CD4-positive, alpha-beta T cell (primary cell): ENCODE results near the gene PTPRD. TPM values are rescaled to one million over a fixed set of nuclear protein-coding genes. Genes with fewer than 3 reads are reported as not detected.

ENCODE experiments used
- ATAC-seq: fragments of 200-7000 bp; cut with Tn5 transposase; one replicate; pipeline ENCODE4 v1.10.0; 2022; ENCODE audit warnings: mild to moderate bottlenecking; ENCODE audit not compliant: poor library complexity
- CTCF ChIA-PET: fragments of 350-600 bp; sonication (Branson Sonifier 250); formaldehyde crosslinking; loops from one replicate; lab custom pipeline; 2021; ENCODE audit warnings: antibody characterized with exemption, inconsistent platforms; lab: Charles Lee
- POLR2A ChIA-PET: fragments of 350-600 bp; sonication (Branson Sonifier 250); formaldehyde crosslinking; loops from one replicate; lab custom pipeline; 2021; ENCODE audit warnings: antibody characterized with exemption, inconsistent platforms; lab: Charles Lee
- DNase-seq, 14 experiments: peaks; one replicate each; pipeline ENCODE4 v3.0.0-alpha.2; 2013 to 2020; ENCODE audit warnings: mixed read lengths in 2 of 14
- H3K27ac ChIP-seq, 2 donors: one replicate each; pipeline versions ENCODE4 v1.5.1 to v1.7.0; 2013; ENCODE audit warnings: low read length in 2 of 2, low read depth in 1 of 2, mild to moderate bottlenecking in 1 of 2
- H3K27me3 ChIP-seq, 2 experiments: 1 replicate in 1 of 2; 2 replicates in 1 of 2; pipeline versions ENCODE4 v1.6.1 to v1.7.0; 2013; ENCODE audit warnings: low read length in 2 of 2, control low read depth in 1 of 2, mild to moderate bottlenecking in 1 of 2, moderate library complexity in 1 of 2; ENCODE audit not compliant: insufficient read depth in 2 of 2, control insufficient read depth in 1 of 2
- H3K36me3 ChIP-seq: one replicate; pipeline ENCODE4 v1.6.1; 2013; ENCODE audit warnings: low read length, control low read depth; ENCODE audit not compliant: insufficient read depth
- H3K4me1 ChIP-seq: one replicate; pipeline ENCODE4 v1.6.1; 2013; ENCODE audit warnings: low read length, control low read depth; ENCODE audit not compliant: insufficient read depth
- H3K4me3 ChIP-seq: one replicate; pipeline ENCODE4 v1.5.1; 2013; ENCODE audit warnings: mild to moderate bottlenecking, low read length, moderate library complexity
- H3K9me3 ChIP-seq, 2 experiments: 1 replicate in 1 of 2; 2 replicates in 1 of 2; pipeline versions ENCODE4 v1.6.1 to v1.7.0; 2013; ENCODE audit warnings: low read length in 2 of 2, mild to moderate bottlenecking in 2 of 2, control low read depth in 1 of 2, moderate library complexity in 1 of 2; ENCODE audit not compliant: control insufficient read depth in 1 of 2, insufficient read depth in 1 of 2
- H3K27ac Mint-ChIP-seq: one replicate; pipeline ENCODE4 v1.8.0; 2020; ENCODE audit warnings: mixed read lengths
- H3K27me3 Mint-ChIP-seq: one replicate; pipeline ENCODE4 v1.8.0; 2021; ENCODE audit warnings: mixed read lengths
- H3K36me3 Mint-ChIP-seq: one replicate; pipeline ENCODE4 v1.8.0; 2021; ENCODE audit warnings: low read depth, mixed read lengths
- H3K4me1 Mint-ChIP-seq: one replicate; pipeline ENCODE4 v1.8.0; 2021; ENCODE audit warnings: low read depth, mixed read lengths
- H3K4me3 Mint-ChIP-seq: one replicate; pipeline ENCODE4 v1.8.0; 2020; ENCODE audit warnings: mild to moderate bottlenecking, mixed read lengths
- H3K9me3 Mint-ChIP-seq: one replicate; pipeline ENCODE4 v1.8.0; 2020; ENCODE audit warnings: mixed read lengths
- CTCF ChIP-seq: fragments of 200-600 bp; IDR thresholded peaks from one replicate; pipeline ENCODE4 v1.8.0; 2022; ENCODE audit warnings: antibody characterized with exemption, mild to moderate bottlenecking
- intact Hi-C, 2 experiments: fragments of 100-400 bp; cut with DNase I in 1 of 2; cut with micrococcal nuclease in 1 of 2; formaldehyde crosslinking; loops; one replicate each; pipeline versions ENCODE4 v1.15.1 to v1.9.0; 2023 to 2025; cut with DNase I, micrococcal nuclease
- total RNA-seq, 174 experiments: library from RNA in 2 of 174; stranded (reverse) in 2 of 174; gene quantifications; one replicate each; pipeline ENCODE4 v1.2.3 and lab custom pipeline; 2021 to 2026

Gene PTPRD
- total RNA-seq, 2 experiments from 2014 or later, result not detected

- ATAC-seq, result no peak
- peaks cover 12 to 42% of the 10 kb centered on the region in 2 experiments for H3K27me3 ChIP-seq
- no peak overlapping the region for H3K27ac Mint-ChIP-seq
- peaks cover 16% of the 10 kb centered on the region for H3K4me1 Mint-ChIP-seq
- H3K36me3 ChIP-seq, result no peaks in the 10 kb centered on the region
- H3K27me3 Mint-ChIP-seq, result peaks cover 65% of the 10 kb centered on the region
- no peak overlapping the region for H3K4me3 Mint-ChIP-seq
- H3K27ac ChIP-seq, result no peak overlapping the region
- intact Hi-C loops, result no loop called here
- DNase-seq, result no peak
- H3K4me3 ChIP-seq, result no peak overlapping the region
- no peak for TF ChIP-seq CTCF
- ChIA-PET POLR2A (no interaction called here), CTCF (no interaction called here)
- H3K4me1 ChIP-seq, result peaks cover 10% of the 10 kb centered on the region
- H3K9me3 ChIP-seq, result peaks cover 0 to 12% of the 10 kb centered on the region in 2 experiments
- no peaks in the 10 kb centered on the region for H3K36me3 Mint-ChIP-seq
- no peaks in the 10 kb centered on the region for H3K9me3 Mint-ChIP-seq
These were observed 1757.8 kb downstream of the PTPRD start for GRCh38 chr9:8855046-8855445.

DNA sequence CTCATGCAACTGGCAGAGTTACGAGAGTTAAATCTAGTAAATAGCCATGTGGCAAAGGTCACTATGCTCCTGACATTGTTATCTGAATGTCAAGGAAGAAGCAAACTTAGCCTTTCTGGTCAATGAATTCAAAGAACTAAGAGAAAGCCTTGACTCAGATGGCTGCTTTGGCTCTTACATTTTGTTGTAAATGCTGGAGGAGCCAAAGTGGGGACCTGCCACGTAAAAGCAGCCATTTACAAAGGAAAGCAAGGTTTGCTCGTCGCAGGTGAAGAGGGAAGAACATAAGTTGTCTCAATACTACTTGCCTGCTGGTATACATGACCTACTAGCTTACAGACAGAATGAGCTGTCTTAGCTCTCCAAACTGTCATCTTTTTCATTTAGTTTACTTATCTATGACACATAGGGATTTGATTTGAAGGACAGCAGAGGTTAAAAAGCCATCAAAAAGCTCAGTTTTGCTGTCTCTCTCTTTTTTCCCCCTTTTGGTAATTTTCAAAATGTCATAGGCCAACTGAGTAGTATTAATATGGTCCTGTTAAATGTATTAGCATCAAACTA lies 1760.4 kb downstream of the PTPRD start:
- H3K27me3 ChIP-seq, result peaks cover 5 to 29% of the 10 kb centered on the region in 2 experiments
- intact Hi-C loops, result no loop called here
- no peaks in the 10 kb centered on the region for H3K36me3 ChIP-seq
- ChIA-PET CTCF (interaction anchor here (0.6 kb wide), 1 partner anchor 55 kb away, joined by 4 read pairs; no protein-coding TSS in a partner anchor), POLR2A (no interaction called here)
- no peak overlapping the region for H3K27ac ChIP-seq
- peaks cover 52% of the 10 kb centered on the region for H3K27me3 Mint-ChIP-seq
- H3K9me3 Mint-ChIP-seq, result no peaks in the 10 kb centered on the region
- H3K36me3 Mint-ChIP-seq, result no peaks in the 10 kb centered on the region
- no peak for ATAC-seq
- no peak for TF ChIP-seq CTCF
- no peak for DNase-seq
- peaks cover 12% of the 10 kb centered on the region for H3K4me1 Mint-ChIP-seq
- H3K27ac Mint-ChIP-seq, result no peak overlapping the region
- peaks cover 6% of the 10 kb centered on the region for H3K4me1 ChIP-seq
- H3K4me3 Mint-ChIP-seq, result no peak overlapping the region
- no peaks in the 10 kb centered on the region for H3K9me3 ChIP-seq
- no peak overlapping the region for H3K4me3 ChIP-seq

- Mint-ChIP-seq H3K36me3 (no peaks in the 10 kb centered on the region), H3K4me3 (no peak overlapping the region), H3K4me1 (no peaks in the 10 kb centered on the region), H3K27ac (no peak overlapping the region), H3K27me3 (peaks cover 38% of the 10 kb centered on the region), H3K9me3 (no peaks in the 10 kb centered on the region)
- Histone ChIP-seq H3K4me3 (no peak overlapping the region), H3K27me3 (peaks cover 0 to 19% of the 10 kb centered on the region in 2 experiments), H3K9me3 (no peaks in the 10 kb centered on the region), H3K4me1 (no peaks in the 10 kb centered on the region), H3K27ac (no peak overlapping the region), H3K36me3 (no peaks in the 10 kb centered on the region)
- ATAC-seq (no peak), DNase-seq (no peak)
- ChIA-PET CTCF (no interaction called here), POLR2A (no interaction called here)
- no peak for TF ChIP-seq CTCF
- intact Hi-C loops, result no loop called here
These were observed 1761.9 kb downstream of the PTPRD start for GRCh38 chr9:8850914-8851313.
